GM13976 (cell line): Measurements from ENCODE around the gene HACD3.

Experiments used
- DNase-seq: peaks from one replicate; pipeline ENCODE4 v3.0.0; 2012; ENCODE audit warnings: low spot score
- in situ Hi-C: fragments of 300-500 bp; cut with MboI; formaldehyde crosslinking; loops from one replicate; pipeline ENCODE4 v1.12.0; 2022; ENCODE audit warnings: low sequenced_read_pairs, mixed read lengths, inconsistent platforms; ENCODE audit not compliant: unreplicated experiment
- TF ChIP-seq, protein P1 (sequence below): IDR thresholded peaks from 2 replicates; pipeline ENCODE4 v1.5.1; 2012; ENCODE audit warnings: borderline replicate concordance, mild to moderate bottlenecking; ENCODE audit not compliant: insufficient read depth; ENCODE audit errors: extremely low read depth, missing control alignments, control extremely low read depth

Gene HACD3

DNA sequence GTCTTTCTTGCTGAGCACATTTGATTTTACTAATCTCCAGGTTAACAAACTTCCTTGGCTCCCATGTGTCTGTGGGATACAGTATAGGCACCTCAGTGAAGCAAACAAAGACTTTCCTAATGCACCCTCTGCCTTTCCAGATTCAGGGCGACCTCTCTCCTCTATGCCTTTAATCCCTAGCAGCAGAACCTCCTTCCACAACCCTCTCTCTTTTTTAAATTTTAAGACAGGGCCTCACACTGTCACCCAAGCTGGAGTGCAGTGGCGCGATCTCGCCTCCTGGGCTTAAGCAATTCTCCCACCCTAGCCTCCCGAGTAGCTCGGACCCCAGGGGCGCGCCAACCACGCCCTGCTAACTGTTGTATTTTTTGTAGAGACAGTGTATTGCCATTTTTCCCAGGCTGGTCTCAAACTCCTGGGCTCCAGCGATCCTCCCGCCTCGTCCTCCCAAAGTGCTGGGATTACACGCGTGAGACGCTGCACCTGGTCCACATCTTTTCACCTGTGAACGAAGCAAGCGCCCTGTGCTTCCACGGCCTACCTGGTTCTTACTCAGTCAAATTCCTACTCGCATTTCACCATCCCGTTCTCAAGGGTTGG lies 1.7 kb upstream of the HACD3 start:
- TF ChIP-seq, protein P1, sequence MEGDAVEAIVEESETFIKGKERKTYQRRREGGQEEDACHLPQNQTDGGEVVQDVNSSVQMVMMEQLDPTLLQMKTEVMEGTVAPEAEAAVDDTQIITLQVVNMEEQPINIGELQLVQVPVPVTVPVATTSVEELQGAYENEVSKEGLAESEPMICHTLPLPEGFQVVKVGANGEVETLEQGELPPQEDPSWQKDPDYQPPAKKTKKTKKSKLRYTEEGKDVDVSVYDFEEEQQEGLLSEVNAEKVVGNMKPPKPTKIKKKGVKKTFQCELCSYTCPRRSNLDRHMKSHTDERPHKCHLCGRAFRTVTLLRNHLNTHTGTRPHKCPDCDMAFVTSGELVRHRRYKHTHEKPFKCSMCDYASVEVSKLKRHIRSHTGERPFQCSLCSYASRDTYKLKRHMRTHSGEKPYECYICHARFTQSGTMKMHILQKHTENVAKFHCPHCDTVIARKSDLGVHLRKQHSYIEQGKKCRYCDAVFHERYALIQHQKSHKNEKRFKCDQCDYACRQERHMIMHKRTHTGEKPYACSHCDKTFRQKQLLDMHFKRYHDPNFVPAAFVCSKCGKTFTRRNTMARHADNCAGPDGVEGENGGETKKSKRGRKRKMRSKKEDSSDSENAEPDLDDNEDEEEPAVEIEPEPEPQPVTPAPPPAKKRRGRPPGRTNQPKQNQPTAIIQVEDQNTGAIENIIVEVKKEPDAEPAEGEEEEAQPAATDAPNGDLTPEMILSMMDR = no peak
- no peak for DNase-seq
- in situ Hi-C loops = no loop called here

- TF ChIP-seq, protein P1 = no peak
- in situ Hi-C loops = no loop called here
- DNase-seq = no peak
Observed at GRCh38 chr15:65529762-65530317, 423 bp upstream of the HACD3 start.

DNA sequence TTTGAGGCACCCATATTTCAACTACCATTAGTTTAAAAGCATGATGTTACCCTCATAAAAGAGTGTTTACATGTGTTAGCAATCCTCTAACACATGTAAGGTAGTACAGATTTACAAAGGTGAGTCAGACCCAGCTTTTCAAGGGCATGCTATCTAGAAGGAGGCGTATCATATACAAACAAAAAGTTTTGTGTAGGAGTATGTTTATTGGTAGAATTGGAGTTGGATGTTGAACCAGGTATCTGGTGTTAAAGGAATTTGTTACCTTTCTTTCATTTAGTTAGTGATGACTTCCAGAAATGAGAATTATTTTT lies 2.4 kb downstream of the HACD3 start:
- in situ Hi-C loops = no loop called here
- TF ChIP-seq, protein P1 = no peak
- DNase-seq = no peak

- in situ Hi-C loops = no loop called here
- TF ChIP-seq, protein P1 = no peak
- DNase-seq = no peak
Observed at GRCh38 chr15:65533057-65533756, 2.9 kb downstream of the HACD3 start.

GRCh38 chr15:65535192-65535591 lies 4.9 kb downstream of the HACD3 start:
- TF ChIP-seq, protein P1 = no peak
- in situ Hi-C loops = no loop called here
- DNase-seq = peak; percentile 36

DNA sequence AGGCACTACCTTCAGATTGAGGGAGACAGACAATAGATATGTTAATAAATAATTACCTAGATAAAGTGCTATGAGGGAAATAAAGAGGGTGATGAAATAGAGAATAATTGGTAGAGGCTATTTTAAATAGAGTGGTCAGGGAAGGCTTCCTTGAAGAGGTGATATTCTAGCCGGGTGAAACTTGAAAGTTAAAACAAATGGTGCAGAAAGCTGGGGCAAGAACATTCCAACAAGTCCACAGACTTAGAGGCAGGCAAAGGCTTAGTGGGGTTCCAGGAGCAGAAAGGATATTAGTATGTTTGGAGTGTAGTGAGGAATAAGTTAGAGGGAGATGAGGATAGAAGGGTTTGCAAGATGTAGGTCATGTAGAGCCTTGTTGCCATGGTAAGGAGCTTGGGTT lies 10.1 kb downstream of the HACD3 start:
- no peak for DNase-seq
- in situ Hi-C loops = no loop called here
- TF ChIP-seq, protein P1 = no peak
